HepG2 (cell line): ENCODE results near the gene DCTN3. TPM values are rescaled to one million over a fixed set of nuclear protein-coding genes. Genes with fewer than 3 reads are reported as not detected.
A peak's percentile ranks its signal among the peaks of the same experiment; 100 is the strongest.

Source experiments
- BORCS8-MEF2B ChIP-seq: sonication (generic); formaldehyde crosslinking; IDR thresholded peaks from 2 replicates; pipeline ENCODE4 v1.8.0; 2022; ENCODE audit warnings: mild to moderate bottlenecking, missing genetic modification reagents
- IKZF5 ChIP-seq: IDR thresholded peaks from 2 replicates; pipeline ENCODE4 v1.6.1; 2018; ENCODE audit warnings: missing genetic modification reagents, mild to moderate bottlenecking, missing compliant biosample characterization
- MEF2D ChIP-seq: sonication (generic); formaldehyde crosslinking; IDR thresholded peaks from 2 replicates; pipeline ENCODE4 v1.5.1; 2020; ENCODE audit warnings: mild to moderate bottlenecking, missing genetic modification reagents
- RBM22 ChIP-seq: fragments of 200-400 bp; formaldehyde crosslinking; optimal IDR thresholded peaks from 2 replicates; pipeline ENCODE3; 2017; ENCODE audit warnings: mild to moderate bottlenecking, low read length, moderate library complexity
- TFE3 ChIP-seq: IDR thresholded peaks from 2 replicates; pipeline ENCODE4 v1.6.1; 2016
- ZNF572 ChIP-seq: sonication (generic); formaldehyde crosslinking; IDR thresholded peaks from 2 replicates; pipeline ENCODE4 v1.5.1; 2020; ENCODE audit warnings: mild to moderate bottlenecking, missing genetic modification reagents
- polyA plus RNA-seq, 8 experiments: library from polyadenylated mRNA; depleted of rRNA in 3 of 8; stranded (reverse) in 7 of 8; unstranded in 1 of 8; fragments of >200 nt; fragmentation: Illumina TruSeq in 4 of 8; extraction: Trizol in 4 of 8; gene quantifications; 2 replicates each; pipeline versions ENCODE4 v1.2.1 to v1.2.3, GENCODE V29; 2011 to 2016; ENCODE audit warnings: low read depth in 4 of 8, missing spikeins in 1 of 8, mixed read lengths in 1 of 8; ENCODE audit not compliant: insufficient read depth in 1 of 8
- total RNA-seq, 5 experiments: library from RNA; depleted of rRNA; stranded (reverse); fragments of >200 nt; fragmentation: Illumina TruSeq; extraction: Trizol; gene quantifications; 2 replicates each; pipeline ENCODE4 v1.2.3, GENCODE V29; 2016; ENCODE audit warnings: low read depth in 1 of 5
- TF ChIP-seq, protein P1 (sequence below), 2 experiments: IDR thresholded peaks; 2 replicates each; pipeline ENCODE4 v1.6.1; 2011 to 2012; ENCODE audit warnings: low read length in 2 of 2, borderline replicate concordance in 1 of 2, low read depth in 1 of 2, mild to moderate bottlenecking in 1 of 2, moderate library complexity in 1 of 2
- TF ChIP-seq, protein P2 (sequence below): sonication (generic); formaldehyde crosslinking; IDR thresholded peaks from 2 replicates; pipeline ENCODE4 v1.4.0; 2020; ENCODE audit warnings: mild to moderate bottlenecking, missing genetic modification reagents
- TF ChIP-seq, protein P3 (sequence below): IDR thresholded peaks from 2 replicates; pipeline ENCODE4 v1.6.1; 2016; ENCODE audit warnings: low read depth, borderline replicate concordance

DCTN3 gene
- total and polyA plus RNA-seq, 2 of the 13 experiments (the other 11 are each of a cell fraction or from before 2014, with no cell fraction given), result 27.4 to 34.5 TPM

DNA sequence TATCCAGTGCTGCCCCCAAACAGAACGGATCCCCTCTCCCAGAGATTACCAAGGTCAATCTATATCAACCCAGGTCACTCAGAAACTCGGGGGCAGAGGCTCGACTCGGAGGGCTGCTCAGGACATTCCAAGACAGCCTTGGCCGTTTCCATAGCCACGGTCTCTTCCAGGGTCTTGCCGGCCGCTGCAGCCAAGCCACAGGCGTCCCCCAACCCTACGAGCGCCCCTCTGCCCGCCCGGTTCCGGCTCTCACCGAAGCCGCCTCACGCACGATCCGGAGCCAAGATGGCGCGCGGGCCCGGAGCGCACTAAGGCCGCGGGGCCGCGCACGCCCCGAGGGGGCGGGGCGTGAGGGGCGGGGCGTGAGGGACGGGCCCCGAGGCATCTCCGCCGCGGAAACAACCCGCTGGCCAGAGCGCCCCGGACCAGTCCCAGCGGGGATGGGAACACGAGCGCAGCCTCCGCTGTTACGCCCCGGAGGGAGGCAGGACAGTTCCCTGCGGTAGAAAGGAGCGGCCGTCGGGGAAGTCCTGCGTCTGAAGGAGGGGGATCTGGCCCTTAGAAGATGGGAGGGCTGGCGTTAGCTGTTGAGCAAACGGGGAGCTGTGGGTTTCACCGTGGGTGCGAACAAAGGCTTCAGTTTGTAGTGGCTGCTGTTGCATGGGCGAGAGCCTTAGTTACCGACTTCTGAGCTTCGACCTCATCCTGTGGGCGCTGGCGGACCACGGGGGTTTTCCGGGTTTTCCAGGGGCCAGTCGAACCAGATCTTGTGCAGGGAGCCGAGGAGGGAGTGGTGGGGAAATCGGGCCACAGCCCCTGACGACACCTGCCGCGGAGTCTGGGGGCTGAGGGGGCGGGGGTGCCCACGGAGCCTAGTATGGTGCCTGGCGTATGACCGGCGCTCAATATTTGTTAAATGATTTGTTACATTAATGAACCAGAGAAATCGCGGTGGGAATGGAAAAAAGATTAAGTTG lies 8.2 kb downstream of the DCTN3 start, which contains the start of gene RPP25L (continued):
- TF ChIP-seq, protein P1, sequence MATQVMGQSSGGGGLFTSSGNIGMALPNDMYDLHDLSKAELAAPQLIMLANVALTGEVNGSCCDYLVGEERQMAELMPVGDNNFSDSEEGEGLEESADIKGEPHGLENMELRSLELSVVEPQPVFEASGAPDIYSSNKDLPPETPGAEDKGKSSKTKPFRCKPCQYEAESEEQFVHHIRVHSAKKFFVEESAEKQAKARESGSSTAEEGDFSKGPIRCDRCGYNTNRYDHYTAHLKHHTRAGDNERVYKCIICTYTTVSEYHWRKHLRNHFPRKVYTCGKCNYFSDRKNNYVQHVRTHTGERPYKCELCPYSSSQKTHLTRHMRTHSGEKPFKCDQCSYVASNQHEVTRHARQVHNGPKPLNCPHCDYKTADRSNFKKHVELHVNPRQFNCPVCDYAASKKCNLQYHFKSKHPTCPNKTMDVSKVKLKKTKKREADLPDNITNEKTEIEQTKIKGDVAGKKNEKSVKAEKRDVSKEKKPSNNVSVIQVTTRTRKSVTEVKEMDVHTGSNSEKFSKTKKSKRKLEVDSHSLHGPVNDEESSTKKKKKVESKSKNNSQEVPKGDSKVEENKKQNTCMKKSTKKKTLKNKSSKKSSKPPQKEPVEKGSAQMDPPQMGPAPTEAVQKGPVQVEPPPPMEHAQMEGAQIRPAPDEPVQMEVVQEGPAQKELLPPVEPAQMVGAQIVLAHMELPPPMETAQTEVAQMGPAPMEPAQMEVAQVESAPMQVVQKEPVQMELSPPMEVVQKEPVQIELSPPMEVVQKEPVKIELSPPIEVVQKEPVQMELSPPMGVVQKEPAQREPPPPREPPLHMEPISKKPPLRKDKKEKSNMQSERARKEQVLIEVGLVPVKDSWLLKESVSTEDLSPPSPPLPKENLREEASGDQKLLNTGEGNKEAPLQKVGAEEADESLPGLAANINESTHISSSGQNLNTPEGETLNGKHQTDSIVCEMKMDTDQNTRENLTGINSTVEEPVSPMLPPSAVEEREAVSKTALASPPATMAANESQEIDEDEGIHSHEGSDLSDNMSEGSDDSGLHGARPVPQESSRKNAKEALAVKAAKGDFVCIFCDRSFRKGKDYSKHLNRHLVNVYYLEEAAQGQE (IDR thresholded peaks at IDR 0.05; ENCODE audit: borderline replicate concordance in 1 of 2, low read depth in 1 of 2, low read length in 2 of 2), result 0 out of 4 replicates have a peak, but pooled peaks of 1 of the 2 experiments have one; percentile 6
- TF ChIP-seq IKZF5 (CRISPR knock-in tag) (0 out of 2 replicates have a peak, but pooled peaks have one; percentile 55), BORCS8-MEF2B (CRISPR knock-in tag) (peak; percentile 49; the same call in 1 of the 2 replicates), ZNF572 (CRISPR knock-in tag) (0 out of 2 replicates have a peak, but pooled peaks have one; percentile 26), TFE3 (CRISPR knock-in tag) (0 out of 2 replicates have a peak, but pooled peaks have one; percentile 23), MEF2D (CRISPR knock-in tag) (no peak), RBM22 (peak; percentile 14)
- TF ChIP-seq, protein P2, sequence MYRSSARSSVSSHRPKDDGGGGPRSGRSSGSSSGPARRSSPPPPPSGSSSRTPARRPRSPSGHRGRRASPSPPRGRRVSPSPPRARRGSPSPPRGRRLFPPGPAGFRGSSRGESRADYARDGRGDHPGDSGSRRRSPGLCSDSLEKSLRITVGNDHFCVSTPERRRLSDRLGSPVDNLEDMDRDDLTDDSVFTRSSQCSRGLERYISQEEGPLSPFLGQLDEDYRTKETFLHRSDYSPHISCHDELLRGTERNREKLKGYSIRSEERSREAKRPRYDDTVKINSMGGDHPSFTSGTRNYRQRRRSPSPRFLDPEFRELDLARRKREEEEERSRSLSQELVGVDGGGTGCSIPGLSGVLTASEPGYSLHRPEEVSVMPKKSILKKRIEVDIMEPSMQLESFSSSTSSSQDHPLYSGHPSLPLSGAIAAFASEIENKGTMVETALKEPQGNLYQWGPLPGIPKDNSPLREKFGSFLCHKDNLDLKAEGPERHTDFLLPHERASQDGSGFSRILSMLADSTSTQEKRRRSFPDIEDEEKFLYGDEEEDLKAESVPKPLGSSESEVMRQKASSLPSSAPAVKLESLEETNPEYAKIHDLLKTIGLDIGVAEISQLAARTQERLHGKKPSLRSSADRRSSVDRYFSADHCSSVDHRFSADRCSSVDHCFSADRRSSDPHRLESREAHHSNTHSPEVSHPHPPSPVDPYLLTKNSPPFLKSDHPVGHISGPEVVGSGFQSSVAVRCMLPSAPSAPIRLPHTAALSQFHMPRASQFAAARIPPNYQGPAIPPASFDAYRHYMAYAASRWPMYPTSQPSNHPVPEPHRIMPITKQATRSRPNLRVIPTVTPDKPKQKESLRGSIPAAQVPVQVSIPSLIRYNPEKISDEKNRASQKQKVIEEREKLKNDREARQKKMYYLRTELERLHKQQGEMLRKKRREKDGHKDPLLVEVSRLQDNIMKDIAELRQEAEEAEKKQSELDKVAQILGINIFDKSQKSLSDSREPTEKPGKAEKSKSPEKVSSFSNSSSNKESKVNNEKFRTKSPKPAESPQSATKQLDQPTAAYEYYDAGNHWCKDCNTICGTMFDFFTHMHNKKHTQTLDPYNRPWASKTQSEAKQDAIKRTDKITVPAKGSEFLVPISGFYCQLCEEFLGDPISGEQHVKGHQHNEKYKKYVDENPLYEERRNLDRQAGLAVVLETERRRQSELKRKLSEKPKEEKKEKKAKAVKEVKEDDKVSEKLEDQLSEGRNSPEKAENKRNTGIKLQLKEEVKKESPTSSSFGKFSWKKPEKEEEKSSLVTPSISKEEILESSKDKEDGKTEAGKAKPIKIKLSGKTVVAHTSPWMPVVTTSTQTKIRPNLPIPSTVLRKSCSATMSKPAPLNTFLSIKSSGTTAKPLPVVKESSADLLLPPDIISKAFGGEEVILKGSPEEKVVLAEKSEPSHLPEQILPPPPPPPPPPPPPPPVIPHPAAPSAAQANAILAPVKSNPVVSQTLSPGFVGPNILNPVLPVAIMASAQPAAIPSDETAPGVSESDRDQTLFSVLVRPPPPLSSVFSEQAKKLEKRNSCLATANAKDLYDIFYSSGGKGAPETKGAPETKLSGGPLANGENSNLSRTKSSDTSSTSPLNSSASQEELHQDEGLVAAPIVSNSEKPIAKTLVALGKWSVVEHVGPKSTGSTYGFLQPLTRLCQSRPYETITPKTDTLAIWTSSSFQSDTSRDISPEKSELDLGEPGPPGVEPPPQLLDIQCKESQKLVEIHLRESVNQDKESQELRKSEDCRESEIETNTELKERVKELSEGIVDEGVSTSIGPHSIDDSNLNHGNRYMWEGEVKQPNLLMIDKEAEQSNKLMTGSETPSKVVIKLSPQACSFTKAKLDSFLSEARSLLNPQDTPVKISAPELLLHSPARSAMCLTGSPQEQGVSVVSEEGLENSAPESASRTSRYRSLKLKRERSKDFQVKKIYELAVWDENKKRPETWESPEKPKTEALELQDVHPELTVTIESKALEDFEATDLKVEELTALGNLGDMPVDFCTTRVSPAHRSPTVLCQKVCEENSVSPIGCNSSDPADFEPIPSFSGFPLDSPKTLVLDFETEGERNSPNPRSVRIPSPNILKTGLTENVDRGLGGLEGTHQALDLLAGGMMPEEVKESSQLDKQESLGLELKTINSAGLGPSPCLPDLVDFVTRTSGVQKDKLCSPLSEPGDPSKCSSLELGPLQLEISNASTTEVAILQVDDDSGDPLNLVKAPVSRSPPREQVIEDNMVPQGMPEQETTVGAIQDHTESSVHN (CRISPR knock-in tag), result no peak
- TF ChIP-seq, protein P3, sequence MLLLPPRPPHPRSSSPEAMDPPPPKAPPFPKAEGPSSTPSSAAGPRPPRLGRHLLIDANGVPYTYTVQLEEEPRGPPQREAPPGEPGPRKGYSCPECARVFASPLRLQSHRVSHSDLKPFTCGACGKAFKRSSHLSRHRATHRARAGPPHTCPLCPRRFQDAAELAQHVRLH (CRISPR knock-in tag), result 0 out of 2 replicates have a peak, but pooled peaks have one; percentile 18
